Measurements from ENCODE around the gene NOP58. TPM values are rescaled to one million over a fixed set of nuclear protein-coding genes. Genes with fewer than 3 reads are reported as not detected.
"Not testable (repeated sequence)": the region's sequence is repeated elsewhere in the genome, so short reads cannot be mapped to it uniquely, and the experiment has no call there.

Gene NOP58
- polyA plus RNA-seq, 1 donor = 137 TPM

DNA sequence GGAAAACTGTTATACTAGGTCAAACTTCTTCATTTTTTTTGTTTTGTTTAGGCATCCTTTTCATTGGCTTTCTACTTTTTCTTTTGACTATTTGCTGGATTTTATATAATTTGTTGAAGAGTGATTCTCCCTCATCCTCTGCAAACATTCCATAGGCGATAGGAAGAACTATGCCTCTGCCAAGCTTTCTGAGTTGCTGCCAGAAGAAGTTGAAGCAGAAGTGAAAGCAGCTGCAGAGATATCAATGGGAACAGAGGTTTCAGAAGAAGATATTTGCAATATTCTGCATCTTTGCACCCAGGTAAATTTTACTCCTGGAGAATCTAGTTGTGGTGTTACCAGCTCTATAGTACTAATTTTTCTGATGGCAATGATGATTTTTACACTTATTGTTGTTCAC is 25.4 kb downstream of the NOP58 start:
- DNase-seq = no peak

DNA sequence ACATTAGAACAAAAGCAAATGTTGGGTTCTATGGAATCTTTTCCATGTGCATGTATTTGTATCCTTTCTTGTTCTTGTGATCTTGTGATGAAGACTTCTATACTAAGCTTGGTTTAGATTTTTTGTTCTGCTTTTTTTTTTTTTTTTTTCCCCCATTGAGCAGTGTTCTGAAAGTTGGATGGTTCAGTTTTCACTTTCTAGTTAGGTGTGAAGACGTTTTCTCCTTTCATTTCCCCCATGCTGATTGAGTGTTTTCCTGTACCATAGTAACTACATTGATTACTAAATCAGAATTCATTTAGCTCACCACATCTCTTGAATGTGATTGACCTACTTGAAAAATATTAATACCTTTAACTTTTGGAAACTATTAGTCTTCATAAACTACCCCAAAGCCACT is 34.1 kb downstream of the NOP58 start:
- DNase-seq = no peak

DNA sequence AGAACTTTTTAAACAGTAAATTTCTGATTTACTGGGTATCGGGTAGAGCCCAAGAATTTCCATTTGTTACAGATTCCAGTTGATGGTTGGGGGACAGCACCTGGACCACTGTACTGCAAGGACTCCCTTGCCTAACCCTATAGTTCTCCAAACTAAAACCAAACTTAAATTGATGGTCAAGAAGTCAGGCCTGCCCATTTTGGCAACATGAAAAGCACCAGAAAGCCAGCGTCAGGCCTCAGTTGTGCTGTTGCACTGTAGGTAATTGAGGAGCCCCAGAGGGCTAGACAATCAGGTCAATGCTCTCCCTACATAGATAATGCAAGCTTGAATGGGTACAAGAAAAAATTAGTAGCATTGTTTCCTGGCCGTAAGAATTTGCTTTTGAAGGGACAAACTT is 40.5 kb downstream of the NOP58 start:
- DNase-seq = no peak

DNA sequence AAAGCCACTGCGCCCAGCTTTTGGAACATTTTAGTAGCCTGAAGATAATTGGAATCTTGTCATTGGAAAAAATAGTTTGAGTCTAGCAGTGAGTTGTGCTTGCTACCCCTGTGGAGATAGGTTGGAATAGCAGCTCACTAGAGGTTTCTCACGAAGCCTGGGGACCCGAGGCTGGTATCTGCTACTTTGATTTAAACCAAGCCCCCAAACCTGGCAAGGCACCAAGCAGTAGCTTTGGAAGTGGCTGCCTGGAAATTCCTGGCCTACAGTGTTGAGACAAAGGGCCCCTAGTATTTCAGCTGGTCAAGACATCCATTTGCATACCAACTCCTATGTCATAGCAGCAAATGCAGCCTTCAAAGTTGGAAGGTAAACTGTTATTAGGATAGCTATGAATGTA is 42.1 kb downstream of the NOP58 start:
- no peak for DNase-seq

DNA sequence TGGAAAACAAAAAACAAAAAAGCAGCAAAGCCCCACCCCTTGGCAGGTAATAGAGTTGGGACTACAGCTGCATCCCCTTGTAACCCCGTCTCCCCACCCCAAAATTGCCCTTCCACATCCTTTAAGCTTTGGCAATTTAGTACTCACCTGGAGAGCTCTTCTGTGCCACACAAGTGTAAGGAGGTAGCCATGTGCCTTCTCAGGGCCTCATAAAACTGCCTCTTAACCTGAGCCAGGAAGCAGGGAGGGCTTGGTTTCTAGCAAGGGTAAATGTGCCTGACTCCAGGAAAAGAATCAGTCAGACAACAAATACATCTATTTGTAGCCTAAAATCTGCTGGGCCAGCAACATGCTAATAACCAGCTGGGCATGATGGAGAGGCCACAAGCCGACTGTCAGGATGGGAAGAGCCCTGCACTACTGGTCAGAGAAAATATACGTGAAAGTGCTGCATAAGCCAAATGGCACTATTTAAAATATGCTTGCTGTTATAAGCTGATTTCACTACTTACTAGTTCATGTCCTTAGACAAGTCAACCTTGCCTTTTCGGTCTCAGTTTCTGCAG is 46.3 kb downstream of the NOP58 start:
- no peak for DNase-seq

DNA sequence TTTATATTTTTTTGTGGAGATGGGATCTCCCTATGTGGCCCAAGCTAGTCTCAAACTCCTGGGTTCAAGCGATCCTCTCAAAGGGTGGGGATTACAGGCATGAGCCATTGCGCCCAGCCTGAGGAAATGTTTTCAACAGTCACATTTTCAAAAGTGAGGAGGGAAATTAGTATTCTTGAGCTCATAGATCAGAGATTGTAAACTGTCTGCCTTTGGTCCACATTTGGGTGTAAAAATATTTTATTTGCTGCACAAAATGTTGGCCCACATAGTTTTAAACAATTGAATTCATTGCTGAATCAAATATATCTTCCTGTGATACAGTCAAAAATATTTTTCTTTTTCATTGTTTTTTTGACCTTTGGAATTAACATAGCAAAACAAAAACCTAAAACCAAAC is 48.6 kb downstream of the NOP58 start:
- DNase-seq = no peak

DNA sequence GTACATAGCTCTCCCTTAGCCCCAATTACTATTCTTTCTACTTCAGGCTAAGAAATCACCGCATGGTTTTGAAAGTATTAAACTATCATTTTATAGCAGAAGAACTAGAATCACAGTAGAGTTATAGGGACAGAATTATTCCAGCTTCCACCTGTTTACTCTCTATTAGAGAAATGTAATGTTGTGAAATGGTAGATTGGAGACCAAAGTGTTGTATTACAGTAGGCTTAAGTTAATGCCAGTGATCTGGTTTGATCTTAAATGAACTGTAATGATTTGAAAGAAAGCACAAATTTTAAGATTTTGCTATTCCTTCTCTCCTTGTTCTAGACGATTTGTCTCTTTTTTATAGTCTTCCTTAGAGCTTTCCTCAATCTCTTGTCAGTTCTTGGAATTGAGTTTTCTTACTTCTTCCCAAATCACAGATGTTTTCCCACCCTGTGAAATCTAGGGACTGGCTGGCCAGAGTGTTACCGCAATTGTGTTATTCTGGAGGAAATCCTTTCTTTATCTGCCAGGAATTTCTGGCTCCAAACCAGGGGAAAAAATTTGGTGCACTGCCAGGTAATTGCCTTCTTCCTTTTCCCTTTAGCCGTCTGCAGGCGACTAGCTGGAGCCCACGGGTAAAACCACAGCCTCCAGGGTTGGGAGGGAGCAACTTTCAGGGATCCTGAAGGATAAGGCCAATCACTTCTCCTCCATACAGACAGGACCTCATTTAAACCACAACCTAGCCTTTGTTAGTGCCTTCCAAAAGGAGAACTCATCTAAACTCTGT is 51.7 kb downstream of the NOP58 start:
- DNase-seq = peak; percentile 46

DNA sequence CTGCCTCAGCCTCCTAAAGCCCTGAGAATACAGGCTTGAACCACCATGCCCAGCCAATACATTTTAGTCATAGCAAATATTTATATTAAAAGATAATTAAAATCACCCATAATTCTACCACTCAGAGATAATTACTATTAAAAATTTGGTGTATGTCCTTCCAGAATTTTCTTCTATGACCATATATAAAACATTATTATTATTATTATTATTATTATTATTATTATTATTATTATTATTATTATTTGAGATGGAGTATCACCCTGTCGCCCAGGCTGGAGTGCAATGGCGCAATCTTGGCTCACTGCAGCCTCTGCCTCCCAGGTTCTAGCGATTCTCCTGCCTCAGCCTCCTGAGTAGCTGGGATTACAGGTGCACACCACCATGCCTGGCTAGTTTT is 54.8 kb downstream of the NOP58 start:
- DNase-seq = not testable (repeated sequence)

DNA sequence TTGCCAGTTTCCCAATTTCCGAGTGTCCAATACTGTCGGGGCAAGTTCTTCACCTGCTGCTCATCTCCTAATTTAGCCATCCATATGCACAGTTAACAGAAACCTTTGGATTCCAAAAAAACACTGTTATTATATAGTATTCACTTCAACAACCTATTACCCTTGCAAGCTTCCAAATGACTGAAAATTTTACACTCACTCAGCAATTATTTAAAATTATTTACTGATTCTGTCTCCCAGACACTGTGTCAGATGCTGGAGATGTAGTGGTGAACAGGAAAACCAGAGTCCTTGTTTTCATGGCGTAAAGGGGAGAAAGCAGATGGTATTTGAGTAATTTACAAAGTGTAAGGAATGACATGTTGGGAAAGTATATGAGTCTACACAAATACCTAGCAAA is 56.9 kb downstream of the NOP58 start:
- no peak for DNase-seq

DNA sequence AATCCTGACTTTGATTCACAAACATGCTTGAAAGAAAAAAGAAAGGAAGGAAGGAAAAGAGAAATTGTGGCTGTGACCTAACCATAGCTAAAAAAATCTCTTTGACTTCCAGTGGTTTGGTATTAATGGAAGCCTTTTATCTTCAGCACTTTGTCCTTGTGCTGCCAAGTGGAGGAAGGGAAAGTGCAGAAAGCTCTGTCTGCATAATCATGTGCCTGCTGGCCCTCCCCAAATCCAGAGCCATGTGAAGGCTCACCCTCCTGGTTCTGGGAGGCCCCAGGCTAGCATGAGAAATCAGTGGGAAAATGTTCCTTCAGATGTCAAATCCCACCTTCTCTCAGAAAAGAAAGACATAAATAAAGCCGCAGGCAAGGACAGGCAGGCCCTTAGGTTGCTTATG is 62.3 kb downstream of the NOP58 start:
- DNase-seq = no peak

DNA sequence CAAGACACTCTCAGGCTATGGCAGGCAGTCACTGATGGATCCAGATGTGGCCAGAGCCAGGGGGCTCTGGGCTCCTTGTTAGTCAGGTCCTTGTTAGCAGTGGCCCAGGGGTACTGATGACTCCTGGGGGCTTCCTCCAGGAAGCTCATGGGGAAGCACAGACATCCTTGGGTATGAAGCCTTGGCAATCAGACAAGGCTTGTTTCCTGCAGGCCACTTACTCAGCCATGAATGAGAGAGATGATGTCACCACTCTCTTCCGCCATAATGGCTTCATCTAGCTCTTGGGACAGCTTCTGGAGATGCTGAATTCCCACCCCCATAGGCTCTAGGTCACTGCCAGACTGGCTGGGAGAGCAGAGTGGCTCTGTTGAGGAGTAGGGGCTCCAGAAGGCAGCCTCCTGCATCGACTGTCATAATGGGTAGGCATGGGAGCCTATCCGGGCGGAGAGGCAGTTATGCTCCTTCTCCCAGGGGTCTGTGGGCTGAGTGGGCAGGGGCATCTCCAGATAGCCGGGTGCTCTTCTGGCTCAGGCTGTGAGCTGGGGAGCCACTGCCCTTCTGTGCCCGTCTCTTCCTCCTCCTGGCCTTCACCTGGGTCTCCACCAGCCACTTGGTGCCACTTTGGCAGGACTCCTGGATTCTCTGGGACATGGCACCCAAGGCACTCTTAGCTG is 70.4 kb downstream of the NOP58 start:
- no peak for DNase-seq

DNA sequence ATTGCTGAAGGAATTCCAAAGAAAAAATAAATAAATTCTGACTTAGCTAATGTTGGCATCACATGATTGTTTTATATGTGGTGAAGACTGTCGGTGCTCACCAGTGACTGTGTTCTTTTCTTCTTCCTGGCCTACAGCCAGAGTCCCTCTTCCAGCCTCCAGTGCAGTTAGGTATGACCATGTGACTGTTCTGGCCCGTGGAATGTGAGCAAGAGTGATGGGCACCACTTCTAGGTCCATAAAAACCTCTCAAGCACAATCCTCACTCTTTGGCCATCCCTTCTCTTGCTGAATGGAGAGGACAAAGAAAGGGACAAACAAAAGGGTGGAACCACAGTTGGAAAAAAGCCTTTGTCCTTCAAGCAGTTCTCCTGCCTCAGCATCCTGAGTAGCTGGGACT is 71.6 kb downstream of the NOP58 start:
- no peak for DNase-seq

DNA sequence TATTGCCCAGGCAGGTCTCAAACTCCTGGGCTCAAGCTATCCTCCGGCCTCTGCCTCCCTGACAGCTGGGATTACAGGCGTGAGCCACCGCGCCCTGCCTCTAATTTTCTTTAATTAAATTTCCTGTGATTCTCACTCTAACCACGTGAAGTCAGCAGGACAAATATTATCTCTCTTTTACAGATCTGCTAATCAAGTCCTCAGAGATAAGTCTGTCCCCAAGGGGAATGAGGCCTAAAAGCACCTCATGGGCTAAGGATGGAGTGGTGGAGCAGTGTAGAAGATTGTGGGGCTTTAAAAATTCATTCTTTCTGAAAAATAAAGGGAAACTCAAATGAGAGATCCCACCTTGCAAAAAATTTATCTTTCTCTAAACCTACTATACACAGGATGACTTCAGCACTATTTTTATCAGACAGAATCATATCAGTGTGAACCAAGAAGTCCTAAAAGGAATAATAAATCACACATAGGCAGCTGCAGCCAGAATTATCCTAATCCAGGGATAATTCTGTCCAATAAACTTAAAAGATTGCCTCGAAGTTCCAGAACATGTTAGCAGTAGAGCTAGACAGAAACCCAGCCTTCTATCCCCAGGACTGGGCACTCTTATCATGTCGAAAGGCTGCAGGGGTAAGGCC is 72.3 kb downstream of the NOP58 start:
- DNase-seq = no peak

DNA sequence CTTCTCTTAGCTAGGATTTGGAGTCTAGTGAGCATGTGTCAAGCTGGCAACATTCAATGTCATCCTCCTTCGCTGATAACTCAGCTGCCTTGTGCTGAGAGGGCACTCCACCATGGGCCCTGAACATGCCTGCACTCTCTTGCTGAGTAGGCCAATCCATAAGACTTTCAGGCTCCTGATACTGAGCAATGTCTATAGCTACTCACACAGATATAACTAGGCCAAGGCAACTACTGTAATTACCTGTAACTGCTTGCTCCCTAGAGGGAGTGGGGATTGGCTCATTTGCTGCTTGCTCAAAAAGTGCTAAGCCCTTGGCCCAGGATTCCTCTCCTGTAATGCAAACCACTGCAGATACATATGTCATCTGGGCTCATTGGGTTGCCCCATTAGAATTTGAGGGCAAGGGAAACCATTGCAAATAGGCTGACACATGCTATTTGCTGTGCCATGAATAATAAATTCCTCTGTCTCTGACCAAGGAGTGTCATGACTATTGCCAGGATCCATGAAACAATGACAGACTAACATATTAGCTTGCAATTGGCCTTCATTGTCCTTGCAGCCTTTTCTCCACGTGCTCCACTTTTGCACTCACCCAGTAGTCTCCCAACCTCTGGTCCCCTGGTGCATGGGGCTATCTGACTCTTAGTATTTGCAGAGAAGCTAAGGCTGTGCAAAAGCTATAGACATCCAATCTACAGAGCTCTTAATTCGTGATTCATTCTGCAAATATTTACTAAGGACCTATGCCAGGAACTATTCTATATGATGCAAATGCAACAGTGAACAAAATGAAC is 73.7 kb downstream of the NOP58 start:
- DNase-seq = no peak

DNA sequence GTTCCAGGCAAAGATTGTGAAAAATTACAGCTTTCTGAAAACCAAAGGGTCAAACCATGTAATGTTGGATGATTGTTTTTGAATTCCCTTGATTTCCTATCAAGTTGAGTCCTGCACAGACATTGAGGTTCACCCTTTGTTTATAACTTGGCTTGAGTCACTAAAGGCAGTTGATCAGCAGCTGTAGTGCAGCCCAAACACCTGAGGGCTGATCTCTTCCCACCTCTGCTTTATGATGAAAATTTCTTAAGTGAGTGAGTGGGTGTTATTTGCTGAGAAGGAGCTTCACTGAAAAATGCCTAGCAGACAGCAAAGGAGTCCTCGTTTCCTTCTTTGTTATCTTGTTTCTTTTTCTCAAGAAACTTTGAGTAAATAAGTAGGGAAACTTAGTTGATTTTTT is 78.6 kb downstream of the NOP58 start:
- DNase-seq = no peak

DNA sequence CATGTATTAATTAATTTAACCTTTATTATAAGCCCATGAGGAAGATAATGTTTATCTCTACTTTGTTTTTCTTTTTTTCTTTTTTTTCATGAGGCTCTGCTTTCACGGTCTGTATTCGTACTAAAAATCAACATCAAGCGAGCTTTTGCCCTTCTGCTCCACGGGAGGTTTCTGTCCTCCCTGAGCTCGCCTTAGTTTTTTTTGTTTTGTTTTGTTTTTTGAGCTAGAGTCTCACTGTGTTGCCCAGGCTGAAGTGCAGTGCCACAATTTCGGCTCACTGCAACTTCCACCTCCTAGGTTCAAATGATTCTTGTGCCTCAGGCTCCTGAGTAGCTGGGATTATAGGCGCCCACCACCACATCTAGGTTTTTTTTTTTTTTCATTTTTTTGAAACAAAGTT is 80.6 kb downstream of the NOP58 start:
- DNase-seq = no peak

Other genes with a start within 250 kb of the NOP58 start
- 64.1 TPM for gene FZD7, start 231.9 kb upstream of the NOP58 start, polyA plus RNA-seq (ENCODE audit: insufficient read length)
- 0.12 TPM for gene KIAA2012, start 192.5 kb upstream of the NOP58 start, polyA plus RNA-seq (ENCODE audit: insufficient read length)
- 207 TPM for gene SUMO1, start 27.2 kb upstream of the NOP58 start, polyA plus RNA-seq (ENCODE audit: insufficient read length)
- gene BMPR2, start 110.6 kb downstream of the NOP58 start, polyA plus RNA-seq (ENCODE audit: insufficient read length) = 67.8 TPM

Measured in left kidney (tissue), 2 donors.